Measurements from ENCODE around the gene YPEL5. TPM values are rescaled to one million over a fixed set of nuclear protein-coding genes. Genes with fewer than 3 reads are reported as not detected.
A peak's percentile ranks its signal among the peaks of the same experiment; 100 is the strongest.

The YPEL5 gene
- 22.5 and 34.2 TPM in 2 replicates for total RNA-seq

GRCh38 chr2:30146337-30147195, at the start of gene YPEL5:
Gene YPEL5 (plus strand): TSS chr2:30147007. CDS start chr2:30156652, 9,645 bp downstream.

Small RNAs within 50 kb of the gene (small RNA-seq; reads per million reads assigned to genes)
- gene SNORA10B = 0.27 reads per million, percentile 5 among the genes with 10 or more reads in this experiment

Other genes starting within 250 kb of the YPEL5 start
- not detected in 2 replicates for gene ALK, start 225.4 kb upstream of the YPEL5 start, total RNA-seq
- 2.0 and 7.0 TPM in 2 replicates for gene LBH, start 84.5 kb downstream of the YPEL5 start, total RNA-seq